ENCODE data around the gene CDK8. TPM values are rescaled to one million over a fixed set of nuclear protein-coding genes. Genes with fewer than 3 reads are reported as not detected.

CDK8 gene
- total and polyA plus RNA-seq, 10 of the 15 experiments (the other 5 are each of a cell fraction or from before 2014, with no cell fraction given), result 8.6 to 23.5 (median 12.5) TPM

GRCh38 chr13:26324294-26324693 is 70.4 kb downstream of the CDK8 start:
- no TSS peak for BruUV-seq (replicated peaks)
- in situ Hi-C loops (cut with MboI), result no loop called here
- no peak for ATAC-seq
- Histone ChIP-seq H3K79me2 (ENCODE audit: control insufficient read depth, insufficient read depth, low read length) (no peaks in the 10 kb centered on the region), H3K4me3 (no peak overlapping the region), H3K9me3 (replicated peaks; ENCODE audit: control insufficient read depth, insufficient read depth, low read length) (no peaks in the 10 kb centered on the region), H3K4me1 (ENCODE audit: control insufficient read depth, insufficient read depth, low read length) (no peaks in the 10 kb centered on the region), H3K9ac (ENCODE audit: control insufficient read depth, insufficient read depth, low read length) (no peak overlapping the region), H4K20me1 (ENCODE audit: control insufficient read depth, insufficient read depth) (no peaks in the 10 kb centered on the region), H3K27me3 (replicated peaks in 1 of 2; ENCODE audit: control insufficient read depth in 2 of 2, insufficient read depth in 2 of 2, low read length in 1 of 2) (no peaks in the 10 kb centered on the region), H3K4me2 (ENCODE audit: control insufficient read depth, insufficient read depth) (no peak overlapping the region), H2AFZ (ENCODE audit: control insufficient read depth, low read depth, low read length) (no peak overlapping the region), H3K27ac (ENCODE audit: control insufficient read depth, insufficient read depth) (no peak overlapping the region), H3K36me3 (ENCODE audit: control insufficient read depth in 2 of 2, insufficient read depth in 2 of 2, low read length in 1 of 2) (no peaks in the 10 kb centered on the region)
- CTCF ChIA-PET, result no interaction called here
- 97% methylated on average over 3 of the region's 3 CpGs for WGBS (ENCODE audit: insufficient coverage, insufficient replicate concordance, low lambda C conversion rate, missing lambda C conversion rate)
- TF ChIP-seq SMAD1 (IDR thresholded peaks at IDR 0.05; ENCODE audit: low read depth, partially characterized antibody), result no peak
- no peak for TF ChIP-seq PAX8 (IDR thresholded peaks at IDR 0.05)
- TF ChIP-seq BMI1 (IDR thresholded peaks at IDR 0.05; ENCODE audit: borderline replicate concordance), result no peak
- TF ChIP-seq NFYA (IDR thresholded peaks at IDR 0.05; ENCODE audit: borderline replicate concordance, low read depth, low read length), result no peak
- TF ChIP-seq SRF (IDR thresholded peaks at IDR 0.05; ENCODE audit: low read depth in 2 of 2, low read length in 2 of 2), result no peak
- no peak for TF ChIP-seq RELA (IDR thresholded peaks at IDR 0.05; ENCODE audit: borderline replicate concordance, partially characterized antibody)
- no peak for DNase-seq (ENCODE audit: low read depth, low spot score)
- POLR2A ChIA-PET, result no interaction called here
- SMC1A ChIA-PET (ENCODE audit: uncharacterized antibody, unreplicated experiment), result interaction anchor here (1.0 kb wide), 1 partner anchor 140 kb away, joined by 3 read pairs; no protein-coding TSS in a partner anchor
- RAD21 ChIA-PET (ENCODE audit: unreplicated experiment), result no interaction called here
- intact Hi-C loops (cut with micrococcal nuclease; ENCODE audit: unreplicated experiment), result no loop called here
- no peak for FAIRE-seq

GRCh38 chr13:26324867-26325266 is 70.9 kb downstream of the CDK8 start:
- DNase-seq (ENCODE audit: low read depth, low spot score) (no peak), FAIRE-seq (no peak), ATAC-seq (no peak)
- H3K4me1 ChIP-seq (ENCODE audit: control insufficient read depth, insufficient read depth, low read length), result no peaks in the 10 kb centered on the region
- H4K20me1 ChIP-seq (ENCODE audit: control insufficient read depth, insufficient read depth), result no peaks in the 10 kb centered on the region
- ChIA-PET RAD21 (ENCODE audit: unreplicated experiment) (no interaction called here), POLR2A (no interaction called here), CTCF (interaction anchor here (1.0 to 1.1 kb wide), 2 partner anchors 90 to 140 kb away, joined by 4 to 5 read pairs; no protein-coding TSS in a partner anchor), SMC1A (ENCODE audit: uncharacterized antibody, unreplicated experiment) (interaction anchor here (1.0 kb wide), 1 partner anchor 140 kb away, joined by 3 read pairs; no protein-coding TSS in a partner anchor)
- no peaks in the 10 kb centered on the region for H3K79me2 ChIP-seq (ENCODE audit: control insufficient read depth, insufficient read depth, low read length)
- no TSS peak for BruUV-seq (replicated peaks)
- H3K27me3 ChIP-seq (replicated peaks in 1 of 2; ENCODE audit: control insufficient read depth in 2 of 2, insufficient read depth in 2 of 2, low read length in 1 of 2), result no peaks in the 10 kb centered on the region
- in situ Hi-C loops (cut with MboI) (no loop called here), intact Hi-C loops (cut with micrococcal nuclease; ENCODE audit: unreplicated experiment) (loop anchor here (5.0 kb wide), 1 partner anchor 68 kb away; no protein-coding TSS in a partner anchor)
- H3K4me3 ChIP-seq, result no peak overlapping the region
- H3K9me3 ChIP-seq (replicated peaks; ENCODE audit: control insufficient read depth, insufficient read depth, low read length), result no peaks in the 10 kb centered on the region
- no peak overlapping the region for H3K27ac ChIP-seq (ENCODE audit: control insufficient read depth, insufficient read depth)
- H3K4me2 ChIP-seq (ENCODE audit: control insufficient read depth, insufficient read depth), result no peak overlapping the region
- no peaks in the 10 kb centered on the region for H3K36me3 ChIP-seq (ENCODE audit: control insufficient read depth in 2 of 2, insufficient read depth in 2 of 2, low read length in 1 of 2)
- no peak overlapping the region for H3K9ac ChIP-seq (ENCODE audit: control insufficient read depth, insufficient read depth, low read length)
- no peak overlapping the region for H2AFZ ChIP-seq (ENCODE audit: control insufficient read depth, low read depth, low read length)
- TF ChIP-seq RFX5 (IDR thresholded peaks at IDR 0.05; ENCODE audit: low read depth, low read length) (no peak), ZSCAN29 (IDR thresholded peaks at IDR 0.05) (no peak), E2F8 (IDR thresholded peaks at IDR 0.05; ENCODE audit: low read depth, partially characterized antibody) (no peak), RAD21 (IDR thresholded peaks at IDR 0.05; ENCODE audit: insufficient read depth, low read depth, low read length) (no peak), BACH1 (IDR thresholded peaks at IDR 0.05; ENCODE audit: borderline replicate concordance) (no peak), SUZ12 (IDR thresholded peaks at IDR 0.05; ENCODE audit: unreplicated experiment) (no peak), PRDM15 (CRISPR knock-in tag; IDR thresholded peaks at IDR 0.05) (no peak)

Measured in GM12878 (cell line).